C4-2B (cell line): ENCODE data around the gene TOM1L2.

Source experiments
- ZFX ChIP-seq: fragments of 450-650 bp; IDR thresholded peaks from 2 replicates; pipeline ENCODE4 v1.6.1; 2017
- TF ChIP-seq, protein P1 (sequence below): fragments of 450-650 bp; conservative IDR thresholded peaks from 2 replicates; pipeline ENCODE4 v1.5.1; 2017; ENCODE audit warnings: mild to moderate bottlenecking

DNA sequence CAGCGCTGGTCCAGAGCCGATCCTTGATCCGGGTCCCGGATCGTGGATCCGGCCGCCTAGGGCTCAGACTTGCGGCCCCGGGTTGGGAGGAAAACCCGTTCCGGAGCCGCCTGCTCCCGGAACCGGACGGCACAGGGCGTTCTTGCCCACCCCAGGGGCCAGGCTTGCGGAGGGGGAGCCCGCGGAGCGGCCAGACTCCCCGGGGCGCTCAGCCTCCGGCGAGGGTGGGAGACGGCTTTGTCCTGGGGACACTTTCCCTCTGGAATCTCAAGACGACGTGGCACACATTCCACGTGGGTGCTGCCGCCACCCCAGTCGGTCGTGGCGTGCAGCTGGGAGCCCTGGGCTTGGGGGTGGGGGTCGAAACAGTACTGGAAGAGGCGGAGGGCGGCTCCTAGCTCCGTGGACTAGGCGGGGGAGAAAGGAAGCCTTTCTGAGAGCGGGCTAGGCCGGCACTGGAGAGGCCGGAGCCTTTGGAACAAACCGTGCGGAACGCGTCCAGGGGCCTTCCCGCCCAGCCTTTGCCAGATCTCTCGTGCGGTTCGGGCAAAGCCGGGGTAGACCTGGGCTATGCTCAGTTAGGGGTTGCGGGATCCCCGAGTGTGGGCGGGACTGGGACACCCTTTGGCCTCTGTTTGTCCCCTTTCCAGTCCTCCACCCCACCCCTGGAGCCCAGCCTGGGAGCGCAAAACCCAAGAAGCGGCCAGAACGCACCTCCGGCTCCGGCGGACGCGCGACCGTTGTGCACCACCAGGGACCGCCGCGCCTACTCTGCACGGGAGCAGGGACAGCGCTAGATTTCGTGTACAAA, 161.9 kb downstream of the TOM1L2 start:
- TF ChIP-seq, protein P1, sequence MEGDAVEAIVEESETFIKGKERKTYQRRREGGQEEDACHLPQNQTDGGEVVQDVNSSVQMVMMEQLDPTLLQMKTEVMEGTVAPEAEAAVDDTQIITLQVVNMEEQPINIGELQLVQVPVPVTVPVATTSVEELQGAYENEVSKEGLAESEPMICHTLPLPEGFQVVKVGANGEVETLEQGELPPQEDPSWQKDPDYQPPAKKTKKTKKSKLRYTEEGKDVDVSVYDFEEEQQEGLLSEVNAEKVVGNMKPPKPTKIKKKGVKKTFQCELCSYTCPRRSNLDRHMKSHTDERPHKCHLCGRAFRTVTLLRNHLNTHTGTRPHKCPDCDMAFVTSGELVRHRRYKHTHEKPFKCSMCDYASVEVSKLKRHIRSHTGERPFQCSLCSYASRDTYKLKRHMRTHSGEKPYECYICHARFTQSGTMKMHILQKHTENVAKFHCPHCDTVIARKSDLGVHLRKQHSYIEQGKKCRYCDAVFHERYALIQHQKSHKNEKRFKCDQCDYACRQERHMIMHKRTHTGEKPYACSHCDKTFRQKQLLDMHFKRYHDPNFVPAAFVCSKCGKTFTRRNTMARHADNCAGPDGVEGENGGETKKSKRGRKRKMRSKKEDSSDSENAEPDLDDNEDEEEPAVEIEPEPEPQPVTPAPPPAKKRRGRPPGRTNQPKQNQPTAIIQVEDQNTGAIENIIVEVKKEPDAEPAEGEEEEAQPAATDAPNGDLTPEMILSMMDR, result no peak
- TF ChIP-seq ZFX, result peak; percentile 62; the same call in 1 of the 2 replicates
